ENCODE results near the gene FXR1.

- TF ChIP-seq CTCF (conservative IDR thresholded peaks at IDR 0.05; ENCODE audit: low read depth, low read length) (no peak), EZH2 (IDR thresholded peaks at IDR 0.05; ENCODE audit: borderline replicate concordance, low read depth, low read length, poor library complexity, severe bottlenecking) (no peak)
Measured at GRCh38 chr3:180962530-180962929, 50.1 kb downstream of the FXR1 start.

Measured in A673 (cell line).